HG03342 (cell line): ENCODE measurements around the gene TUBB4B.

ENCODE experiments used
- ATAC-seq: cut with Tn5 transposase; IDR thresholded peaks from one replicate; pipeline ENCODE4 v1.9.1; 2021; ENCODE audit warnings: mild to moderate bottlenecking, moderate library complexity; ENCODE audit not compliant: unreplicated experiment

The TUBB4B gene

GRCh38 chr9:137211532-137211931, 29.6 kb upstream of the TUBB4B start:
- no peak for ATAC-seq

GRCh38 chr9:137212520-137212919, 28.6 kb upstream of the TUBB4B start:
- no peak for ATAC-seq

- no peak for ATAC-seq
These were observed 27.7 kb upstream of the TUBB4B start for GRCh38 chr9:137213160-137214060.

GRCh38 chr9:137214620-137215019, 26.5 kb upstream of the TUBB4B start:
- ATAC-seq: no peak

GRCh38 chr9:137215196-137215986, 25.7 kb upstream of the TUBB4B start:
- no peak for ATAC-seq

GRCh38 chr9:137216188-137216965, 24.7 kb upstream of the TUBB4B start:
- ATAC-seq: no peak

GRCh38 chr9:137217276-137218211, 23.5 kb upstream of the TUBB4B start:
- no peak for ATAC-seq

- ATAC-seq: no peak
These were observed 22.8 kb upstream of the TUBB4B start for GRCh38 chr9:137218212-137218753.

GRCh38 chr9:137218754-137219271, 22.3 kb upstream of the TUBB4B start:
- ATAC-seq: no peak

- ATAC-seq: no peak
These were observed 21.2 kb upstream of the TUBB4B start for GRCh38 chr9:137219757-137220316.

- ATAC-seq: no peak
These were observed 20.6 kb upstream of the TUBB4B start for GRCh38 chr9:137220317-137221094.

- ATAC-seq: no peak
These were observed 20.0 kb upstream of the TUBB4B start for GRCh38 chr9:137221095-137221505.

GRCh38 chr9:137221506-137222111, 19.5 kb upstream of the TUBB4B start:
- ATAC-seq: no peak

GRCh38 chr9:137222190-137223077, 18.7 kb upstream of the TUBB4B start, which contains the start of gene RNF208:
Gene RNF208, minus strand, starts transcription at chr9:137222240. Its CDS starts 1,028 bp downstream, at chr9:137221212.
- ATAC-seq: peak; percentile 3

GRCh38 chr9:137223078-137223970, 17.8 kb upstream of the TUBB4B start:
- peak; percentile 71 for ATAC-seq
